ENCODE data around the gene DSCAM. TPM values are rescaled to one million over a fixed set of nuclear protein-coding genes. Genes with fewer than 3 reads are reported as not detected.

DSCAM gene
- total RNA-seq, 1 experiment from 2014 or later, result 0.13 TPM

DNA sequence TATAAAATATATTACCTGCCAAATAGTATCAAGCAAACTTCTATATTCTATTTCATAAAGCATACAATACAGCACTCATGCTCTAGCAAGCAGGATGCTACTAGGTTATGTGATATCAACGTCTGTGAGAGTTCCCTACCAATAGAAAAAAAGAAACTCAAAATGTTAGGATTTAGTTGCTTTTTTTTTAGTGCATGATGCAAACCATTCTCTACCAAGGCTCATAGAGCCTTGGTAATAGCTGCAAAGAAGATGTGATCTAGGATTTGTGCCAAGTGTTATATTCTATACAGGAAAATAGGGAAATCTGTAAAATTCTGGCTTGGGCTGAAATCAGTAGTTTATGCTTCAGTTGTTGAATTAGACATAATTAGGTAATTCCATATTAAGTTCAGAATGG is 394.4 kb downstream of the DSCAM start:
- POLR2A ChIA-PET, result no interaction called here
- Mint-ChIP-seq H3K4me1 (peaks cover under 1% of the 10 kb centered on the region), H3K36me3 (no peaks in the 10 kb centered on the region), H3K27me3 (ENCODE audit: low read depth) (no peaks in the 10 kb centered on the region), H3K27ac (no peak overlapping the region), H3K4me3 (no peak overlapping the region), H3K9me3 (no peaks in the 10 kb centered on the region)
- CTCF ChIA-PET, result no interaction called here
- DNase-seq (ENCODE audit: low spot score) (no peak), ATAC-seq (no peak)
- TF ChIP-seq ZNF396 (CRISPR knock-in tag; IDR thresholded peaks at IDR 0.05; ENCODE audit: borderline replicate concordance) (no peak), ZBTB21 (CRISPR knock-in tag; IDR thresholded peaks at IDR 0.05; ENCODE audit: borderline replicate concordance) (no peak), ZNF121 (CRISPR knock-in tag; IDR thresholded peaks at IDR 0.05) (no peak), ZNF138 (CRISPR knock-in tag; conservative IDR thresholded peaks at IDR 0.05) (no peak), OVOL2 (CRISPR knock-in tag; IDR thresholded peaks at IDR 0.05; ENCODE audit: borderline replicate concordance) (no peak), ETV6 (CRISPR knock-in tag; IDR thresholded peaks at IDR 0.05) (no peak), CREB1 (CRISPR knock-in tag; IDR thresholded peaks at IDR 0.05) (no peak), TEAD4 (CRISPR knock-in tag; IDR thresholded peaks at IDR 0.05) (no peak), FOXP1 (CRISPR knock-in tag; IDR thresholded peaks at IDR 0.05; ENCODE audit: borderline replicate concordance) (no peak), ZNF416 (CRISPR knock-in tag; IDR thresholded peaks at IDR 0.05) (no peak)
- TF ChIP-seq, protein P1, sequence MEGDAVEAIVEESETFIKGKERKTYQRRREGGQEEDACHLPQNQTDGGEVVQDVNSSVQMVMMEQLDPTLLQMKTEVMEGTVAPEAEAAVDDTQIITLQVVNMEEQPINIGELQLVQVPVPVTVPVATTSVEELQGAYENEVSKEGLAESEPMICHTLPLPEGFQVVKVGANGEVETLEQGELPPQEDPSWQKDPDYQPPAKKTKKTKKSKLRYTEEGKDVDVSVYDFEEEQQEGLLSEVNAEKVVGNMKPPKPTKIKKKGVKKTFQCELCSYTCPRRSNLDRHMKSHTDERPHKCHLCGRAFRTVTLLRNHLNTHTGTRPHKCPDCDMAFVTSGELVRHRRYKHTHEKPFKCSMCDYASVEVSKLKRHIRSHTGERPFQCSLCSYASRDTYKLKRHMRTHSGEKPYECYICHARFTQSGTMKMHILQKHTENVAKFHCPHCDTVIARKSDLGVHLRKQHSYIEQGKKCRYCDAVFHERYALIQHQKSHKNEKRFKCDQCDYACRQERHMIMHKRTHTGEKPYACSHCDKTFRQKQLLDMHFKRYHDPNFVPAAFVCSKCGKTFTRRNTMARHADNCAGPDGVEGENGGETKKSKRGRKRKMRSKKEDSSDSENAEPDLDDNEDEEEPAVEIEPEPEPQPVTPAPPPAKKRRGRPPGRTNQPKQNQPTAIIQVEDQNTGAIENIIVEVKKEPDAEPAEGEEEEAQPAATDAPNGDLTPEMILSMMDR (IDR thresholded peaks at IDR 0.05), result no peak
- TF ChIP-seq, protein P2, sequence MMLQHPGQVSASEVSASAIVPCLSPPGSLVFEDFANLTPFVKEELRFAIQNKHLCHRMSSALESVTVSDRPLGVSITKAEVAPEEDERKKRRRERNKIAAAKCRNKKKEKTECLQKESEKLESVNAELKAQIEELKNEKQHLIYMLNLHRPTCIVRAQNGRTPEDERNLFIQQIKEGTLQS (CRISPR knock-in tag; conservative IDR thresholded peaks at IDR 0.05), result no peak
- TF ChIP-seq, protein P3, sequence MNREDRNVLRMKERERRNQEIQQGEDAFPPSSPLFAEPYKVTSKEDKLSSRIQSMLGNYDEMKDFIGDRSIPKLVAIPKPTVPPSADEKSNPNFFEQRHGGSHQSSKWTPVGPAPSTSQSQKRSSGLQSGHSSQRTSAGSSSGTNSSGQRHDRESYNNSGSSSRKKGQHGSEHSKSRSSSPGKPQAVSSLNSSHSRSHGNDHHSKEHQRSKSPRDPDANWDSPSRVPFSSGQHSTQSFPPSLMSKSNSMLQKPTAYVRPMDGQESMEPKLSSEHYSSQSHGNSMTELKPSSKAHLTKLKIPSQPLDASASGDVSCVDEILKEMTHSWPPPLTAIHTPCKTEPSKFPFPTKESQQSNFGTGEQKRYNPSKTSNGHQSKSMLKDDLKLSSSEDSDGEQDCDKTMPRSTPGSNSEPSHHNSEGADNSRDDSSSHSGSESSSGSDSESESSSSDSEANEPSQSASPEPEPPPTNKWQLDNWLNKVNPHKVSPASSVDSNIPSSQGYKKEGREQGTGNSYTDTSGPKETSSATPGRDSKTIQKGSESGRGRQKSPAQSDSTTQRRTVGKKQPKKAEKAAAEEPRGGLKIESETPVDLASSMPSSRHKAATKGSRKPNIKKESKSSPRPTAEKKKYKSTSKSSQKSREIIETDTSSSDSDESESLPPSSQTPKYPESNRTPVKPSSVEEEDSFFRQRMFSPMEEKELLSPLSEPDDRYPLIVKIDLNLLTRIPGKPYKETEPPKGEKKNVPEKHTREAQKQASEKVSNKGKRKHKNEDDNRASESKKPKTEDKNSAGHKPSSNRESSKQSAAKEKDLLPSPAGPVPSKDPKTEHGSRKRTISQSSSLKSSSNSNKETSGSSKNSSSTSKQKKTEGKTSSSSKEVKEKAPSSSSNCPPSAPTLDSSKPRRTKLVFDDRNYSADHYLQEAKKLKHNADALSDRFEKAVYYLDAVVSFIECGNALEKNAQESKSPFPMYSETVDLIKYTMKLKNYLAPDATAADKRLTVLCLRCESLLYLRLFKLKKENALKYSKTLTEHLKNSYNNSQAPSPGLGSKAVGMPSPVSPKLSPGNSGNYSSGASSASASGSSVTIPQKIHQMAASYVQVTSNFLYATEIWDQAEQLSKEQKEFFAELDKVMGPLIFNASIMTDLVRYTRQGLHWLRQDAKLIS (CRISPR knock-in tag; IDR thresholded peaks at IDR 0.05; ENCODE audit: borderline replicate concordance), result no peak

DNA sequence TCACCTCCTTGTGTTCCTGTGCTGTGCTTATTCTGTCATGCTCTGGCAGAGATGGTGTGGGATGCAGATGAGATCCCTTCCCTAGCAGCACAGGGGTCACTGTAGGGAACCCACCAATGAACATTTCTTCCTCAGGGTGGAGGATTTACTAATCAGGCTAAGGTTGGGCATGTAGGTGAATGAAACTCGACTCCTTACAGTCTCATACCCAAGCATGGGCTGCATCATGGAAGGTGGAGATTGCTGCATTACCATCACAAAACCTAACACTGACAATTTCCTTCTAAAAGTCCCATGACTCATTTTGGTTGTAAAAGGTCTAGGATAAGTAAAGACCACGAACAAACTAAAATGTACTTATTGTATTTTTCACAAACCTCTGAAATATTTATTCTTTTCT is 399.9 kb downstream of the DSCAM start:
- Mint-ChIP-seq H3K4me1 (peaks cover 11% of the 10 kb centered on the region), H3K27me3 (ENCODE audit: low read depth) (no peaks in the 10 kb centered on the region), H3K27ac (no peak overlapping the region), H3K9me3 (peaks cover 21% of the 10 kb centered on the region), H3K4me3 (no peak overlapping the region), H3K36me3 (no peaks in the 10 kb centered on the region)
- ChIA-PET CTCF (no interaction called here), POLR2A (no interaction called here)
- DNase-seq (ENCODE audit: low spot score), result no peak
- ATAC-seq, result peak; percentile 79
- no peak for TF ChIP-seq ZNF263 (CRISPR knock-in tag; IDR thresholded peaks at IDR 0.05; ENCODE audit: low read depth)
- TF ChIP-seq, protein P4, sequence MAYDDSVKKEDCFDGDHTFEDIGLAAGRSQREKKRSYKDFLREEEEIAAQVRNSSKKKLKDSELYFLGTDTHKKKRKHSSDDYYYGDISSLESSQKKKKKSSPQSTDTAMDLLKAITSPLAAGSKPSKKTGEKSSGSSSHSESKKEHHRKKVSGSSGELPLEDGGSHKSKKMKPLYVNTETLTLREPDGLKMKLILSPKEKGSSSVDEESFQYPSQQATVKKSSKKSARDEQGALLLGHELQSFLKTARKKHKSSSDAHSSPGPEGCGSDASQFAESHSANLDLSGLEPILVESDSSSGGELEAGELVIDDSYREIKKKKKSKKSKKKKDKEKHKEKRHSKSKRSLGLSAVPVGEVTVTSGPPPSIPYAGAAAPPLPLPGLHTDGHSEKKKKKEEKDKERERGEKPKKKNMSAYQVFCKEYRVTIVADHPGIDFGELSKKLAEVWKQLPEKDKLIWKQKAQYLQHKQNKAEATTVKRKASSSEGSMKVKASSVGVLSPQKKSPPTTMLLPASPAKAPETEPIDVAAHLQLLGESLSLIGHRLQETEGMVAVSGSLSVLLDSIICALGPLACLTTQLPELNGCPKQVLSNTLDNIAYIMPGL (CRISPR knock-in tag; IDR thresholded peaks at IDR 0.05), result no peak
- TF ChIP-seq TEAD4 (CRISPR knock-in tag; IDR thresholded peaks at IDR 0.05), result no peak
- TF ChIP-seq CBFB (CRISPR knock-in tag; IDR thresholded peaks at IDR 0.05; ENCODE audit: low read depth), result no peak
- no peak for TF ChIP-seq HMGA2 (CRISPR knock-in tag; IDR thresholded peaks at IDR 0.05)
- no peak for TF ChIP-seq JUN (CRISPR knock-in tag; IDR thresholded peaks at IDR 0.05)
- TF ChIP-seq ZNF317 (CRISPR knock-in tag; IDR thresholded peaks at IDR 0.05; ENCODE audit: borderline replicate concordance, low read depth), result no peak
- TF ChIP-seq, protein P5, sequence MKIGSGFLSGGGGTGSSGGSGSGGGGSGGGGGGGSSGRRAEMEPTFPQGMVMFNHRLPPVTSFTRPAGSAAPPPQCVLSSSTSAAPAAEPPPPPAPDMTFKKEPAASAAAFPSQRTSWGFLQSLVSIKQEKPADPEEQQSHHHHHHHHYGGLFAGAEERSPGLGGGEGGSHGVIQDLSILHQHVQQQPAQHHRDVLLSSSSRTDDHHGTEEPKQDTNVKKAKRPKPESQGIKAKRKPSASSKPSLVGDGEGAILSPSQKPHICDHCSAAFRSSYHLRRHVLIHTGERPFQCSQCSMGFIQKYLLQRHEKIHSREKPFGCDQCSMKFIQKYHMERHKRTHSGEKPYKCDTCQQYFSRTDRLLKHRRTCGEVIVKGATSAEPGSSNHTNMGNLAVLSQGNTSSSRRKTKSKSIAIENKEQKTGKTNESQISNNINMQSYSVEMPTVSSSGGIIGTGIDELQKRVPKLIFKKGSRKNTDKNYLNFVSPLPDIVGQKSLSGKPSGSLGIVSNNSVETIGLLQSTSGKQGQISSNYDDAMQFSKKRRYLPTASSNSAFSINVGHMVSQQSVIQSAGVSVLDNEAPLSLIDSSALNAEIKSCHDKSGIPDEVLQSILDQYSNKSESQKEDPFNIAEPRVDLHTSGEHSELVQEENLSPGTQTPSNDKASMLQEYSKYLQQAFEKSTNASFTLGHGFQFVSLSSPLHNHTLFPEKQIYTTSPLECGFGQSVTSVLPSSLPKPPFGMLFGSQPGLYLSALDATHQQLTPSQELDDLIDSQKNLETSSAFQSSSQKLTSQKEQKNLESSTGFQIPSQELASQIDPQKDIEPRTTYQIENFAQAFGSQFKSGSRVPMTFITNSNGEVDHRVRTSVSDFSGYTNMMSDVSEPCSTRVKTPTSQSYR (CRISPR knock-in tag; IDR thresholded peaks at IDR 0.05), result no peak
- TF ChIP-seq TP53 (CRISPR knock-in tag; IDR thresholded peaks at IDR 0.05), result no peak
- no peak for TF ChIP-seq SMAD4 (CRISPR knock-in tag; IDR thresholded peaks at IDR 0.05)
- TF ChIP-seq, protein P6, sequence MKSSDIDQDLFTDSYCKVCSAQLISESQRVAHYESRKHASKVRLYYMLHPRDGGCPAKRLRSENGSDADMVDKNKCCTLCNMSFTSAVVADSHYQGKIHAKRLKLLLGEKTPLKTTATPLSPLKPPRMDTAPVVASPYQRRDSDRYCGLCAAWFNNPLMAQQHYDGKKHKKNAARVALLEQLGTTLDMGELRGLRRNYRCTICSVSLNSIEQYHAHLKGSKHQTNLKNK (CRISPR knock-in tag; IDR thresholded peaks at IDR 0.05), result no peak
- TF ChIP-seq GTF2I (CRISPR knock-in tag; conservative IDR thresholded peaks at IDR 0.05), result no peak
- TF ChIP-seq ZBTB21 (CRISPR knock-in tag; IDR thresholded peaks at IDR 0.05; ENCODE audit: borderline replicate concordance), result no peak
- TF ChIP-seq SOX15 (CRISPR knock-in tag; IDR thresholded peaks at IDR 0.05), result no peak
- no peak for TF ChIP-seq NR2C2 (CRISPR knock-in tag; IDR thresholded peaks at IDR 0.05)
- no peak for TF ChIP-seq ZNF423 (CRISPR knock-in tag; IDR thresholded peaks at IDR 0.05)
